GM12874 (cell line): ENCODE measurements around the gene GCKR.

ENCODE experiments used
- CTCF ChIP-seq: IDR thresholded peaks from 2 replicates; pipeline ENCODE4 v1.5.1; 2011; ENCODE audit warnings: low read depth, mild to moderate bottlenecking, control low read depth, low read length, moderate library complexity; ENCODE audit not compliant: insufficient read depth

GCKR gene

GRCh38 chr2:27566628-27567027 lies 70.0 kb downstream of the GCKR start:
- TF ChIP-seq CTCF: no peak

- TF ChIP-seq CTCF: no peak
Observed at GRCh38 chr2:27569398-27569797, 72.8 kb downstream of the GCKR start.

- TF ChIP-seq CTCF: no peak
Observed at GRCh38 chr2:27571197-27571596, 74.6 kb downstream of the GCKR start.

GRCh38 chr2:27571681-27572080 lies 75.0 kb downstream of the GCKR start:
- no peak for TF ChIP-seq CTCF

- TF ChIP-seq CTCF: no peak
Observed at GRCh38 chr2:27572439-27572838, 75.8 kb downstream of the GCKR start.

GRCh38 chr2:27572998-27573429 lies 76.4 kb downstream of the GCKR start:
- TF ChIP-seq CTCF: no peak
